WTC11 (cell line): ENCODE data around the gene CLIP1. TPM values are rescaled to one million over a fixed set of nuclear protein-coding genes. Genes with fewer than 3 reads are reported as not detected.

ENCODE experiments used
- ARID4B ChIP-seq: sonication (generic); formaldehyde crosslinking; IDR thresholded peaks from 2 replicates; pipeline ENCODE4 v1.8.0; 2023; ENCODE audit warnings: missing genetic modification reagents, mild to moderate bottlenecking, borderline replicate concordance
- CTCF ChIP-seq: fragments of 200-600 bp; IDR thresholded peaks from 2 replicates; pipeline ENCODE4 v1.8.0; 2022; ENCODE audit warnings: antibody characterized with exemption
- ERG ChIP-seq: fragments of 250-450 bp; sonication (Bioruptor Pico); IDR thresholded peaks from 2 replicates; pipeline ENCODE4 v1.8.0; 2021; ENCODE audit warnings: mild to moderate bottlenecking
- FOXJ3 ChIP-seq: sonication (generic); formaldehyde crosslinking; IDR thresholded peaks from 2 replicates; pipeline ENCODE4 v1.9.0; 2021; ENCODE audit warnings: missing genetic modification reagents, mild to moderate bottlenecking, borderline replicate concordance
- FOXK1 ChIP-seq: sonication (generic); formaldehyde crosslinking; IDR thresholded peaks from 2 replicates; pipeline ENCODE4 v1.8.0; 2022; ENCODE audit warnings: mild to moderate bottlenecking, moderate library complexity, missing genetic modification reagents
- KAT7 ChIP-seq: sonication (generic); formaldehyde crosslinking; IDR thresholded peaks from 2 replicates; pipeline ENCODE4 v1.8.1; 2023; ENCODE audit warnings: missing genetic modification reagents, mild to moderate bottlenecking, borderline replicate concordance
- MYBL2 ChIP-seq: sonication (generic); formaldehyde crosslinking; IDR thresholded peaks from 2 replicates; pipeline ENCODE4 v1.8.1; 2023; ENCODE audit warnings: mild to moderate bottlenecking, moderate library complexity, missing genetic modification reagents
- NFATC4 ChIP-seq: fragments of 250-450 bp; sonication (Bioruptor Pico); IDR thresholded peaks from 2 replicates; pipeline ENCODE4 v1.9.0; 2021; ENCODE audit warnings: mild to moderate bottlenecking
- NFE2L1 ChIP-seq: sonication (generic); formaldehyde crosslinking; IDR thresholded peaks from 2 replicates; pipeline ENCODE4 v1.8.1; 2023; ENCODE audit warnings: missing genetic modification reagents
- SMAD4 ChIP-seq: sonication (generic); formaldehyde crosslinking; IDR thresholded peaks from 2 replicates; pipeline ENCODE4 v1.8.0; 2022; ENCODE audit warnings: mild to moderate bottlenecking, missing genetic modification reagents
- SP1 ChIP-seq: sonication (generic); formaldehyde crosslinking; conservative IDR thresholded peaks from 2 replicates; pipeline ENCODE4 v1.8.1; 2022; ENCODE audit warnings: missing genetic modification reagents
- ZMAT4 ChIP-seq: fragments of 250-450 bp; sonication (Bioruptor Pico); IDR thresholded peaks from 2 replicates; pipeline ENCODE4 v1.9.0; 2021; ENCODE audit warnings: mild to moderate bottlenecking
- ZNF138 ChIP-seq: sonication (generic); formaldehyde crosslinking; conservative IDR thresholded peaks from 2 replicates; pipeline ENCODE4 v1.8.1; 2022; ENCODE audit warnings: mild to moderate bottlenecking, moderate library complexity, missing genetic modification reagents
- total RNA-seq: library from RNA; stranded (reverse); gene quantifications from 3 replicates; pipeline ENCODE4 v1.2.3, GENCODE V29; 2021
- TF ChIP-seq, protein P1 (sequence below): sonication (generic); formaldehyde crosslinking; IDR thresholded peaks from 2 replicates; pipeline ENCODE4 v1.8.1; 2023; ENCODE audit warnings: mild to moderate bottlenecking, missing genetic modification reagents
- TF ChIP-seq, protein P2 (sequence below): sonication (generic); formaldehyde crosslinking; conservative IDR thresholded peaks from 2 replicates; pipeline ENCODE4 v1.8.1; 2023; ENCODE audit warnings: mild to moderate bottlenecking, low read depth, missing genetic modification reagents, moderate library complexity
- TF ChIP-seq, protein P3 (sequence below): sonication (generic); formaldehyde crosslinking; IDR thresholded peaks from 2 replicates; pipeline ENCODE4 v1.8.0; 2022; ENCODE audit warnings: missing genetic modification reagents
- TF ChIP-seq, protein P4 (sequence below): sonication (generic); formaldehyde crosslinking; IDR thresholded peaks from 2 replicates; pipeline ENCODE4 v1.8.0; 2022; ENCODE audit warnings: mild to moderate bottlenecking, missing genetic modification reagents

CLIP1 gene
- total RNA-seq, 1 experiment from 2014 or later = 24.9 TPM

DNA sequence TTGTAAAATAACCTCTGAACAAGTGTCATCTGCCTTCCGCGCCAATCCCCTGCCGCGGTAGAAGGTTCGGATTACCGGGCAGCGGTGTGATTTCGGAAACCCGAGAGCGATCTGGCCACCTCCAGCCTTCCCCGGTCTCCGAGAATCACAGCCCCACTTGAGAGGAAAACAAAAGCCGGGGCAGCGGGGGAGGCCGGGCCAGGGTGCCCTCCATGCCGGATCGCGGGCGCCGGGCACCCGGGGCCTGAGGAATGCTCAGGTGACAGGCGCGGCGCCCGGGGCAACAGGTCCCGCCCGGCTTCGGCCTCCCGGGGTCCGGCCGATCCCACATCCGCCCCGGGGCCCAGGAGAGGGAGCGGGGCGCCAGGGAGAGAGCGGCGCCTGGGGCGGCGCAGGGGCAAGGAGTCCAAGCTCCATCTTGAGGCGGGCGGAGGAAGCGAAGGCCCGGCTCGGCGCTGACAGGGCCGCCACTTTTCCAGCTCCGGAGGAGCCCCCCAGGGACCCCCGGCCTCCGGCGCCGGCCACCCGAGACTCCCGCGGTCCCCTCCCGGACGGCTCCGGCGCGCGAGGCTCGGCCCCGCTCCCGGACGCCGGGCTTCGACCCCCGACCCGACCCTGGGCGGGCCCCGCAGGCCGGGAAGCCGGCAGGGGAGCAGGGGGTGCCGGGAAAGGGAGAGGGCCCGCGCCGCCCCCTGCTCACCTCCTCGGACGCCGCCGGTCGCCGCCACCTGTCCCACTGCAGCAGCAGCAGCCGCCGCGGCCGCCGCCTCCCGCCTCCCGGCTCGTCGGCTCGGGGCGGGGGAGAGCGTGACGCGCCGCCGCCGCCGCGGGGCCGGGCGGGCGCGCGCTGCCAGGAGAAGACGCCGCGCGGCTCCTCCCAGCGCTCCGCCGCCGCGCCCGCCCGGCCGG lies at the start of gene CLIP1 (continued):
- peak; percentile 64; the same call in 1 of the 2 replicates for TF ChIP-seq ARID4B (CRISPR knock-in tag)
- no peak for TF ChIP-seq SP1 (CRISPR knock-in tag)
- peak; percentile 36; the same call in 1 of the 2 replicates for TF ChIP-seq KAT7
- TF ChIP-seq SMAD4 (CRISPR knock-in tag) = no peak
- no peak for TF ChIP-seq CTCF
- TF ChIP-seq ERG (CRISPR knock-in tag) = no peak
- no peak for TF ChIP-seq FOXJ3 (CRISPR knock-in tag)
- no peak for TF ChIP-seq NFE2L1 (CRISPR knock-in tag)
- no peak for TF ChIP-seq ZNF138 (CRISPR knock-in tag)
- no peak for TF ChIP-seq ZMAT4
- TF ChIP-seq MYBL2 (CRISPR knock-in tag) = no peak
- TF ChIP-seq, protein P1, sequence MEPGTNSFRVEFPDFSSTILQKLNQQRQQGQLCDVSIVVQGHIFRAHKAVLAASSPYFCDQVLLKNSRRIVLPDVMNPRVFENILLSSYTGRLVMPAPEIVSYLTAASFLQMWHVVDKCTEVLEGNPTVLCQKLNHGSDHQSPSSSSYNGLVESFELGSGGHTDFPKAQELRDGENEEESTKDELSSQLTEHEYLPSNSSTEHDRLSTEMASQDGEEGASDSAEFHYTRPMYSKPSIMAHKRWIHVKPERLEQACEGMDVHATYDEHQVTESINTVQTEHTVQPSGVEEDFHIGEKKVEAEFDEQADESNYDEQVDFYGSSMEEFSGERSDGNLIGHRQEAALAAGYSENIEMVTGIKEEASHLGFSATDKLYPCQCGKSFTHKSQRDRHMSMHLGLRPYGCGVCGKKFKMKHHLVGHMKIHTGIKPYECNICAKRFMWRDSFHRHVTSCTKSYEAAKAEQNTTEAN = no peak
- TF ChIP-seq, protein P2, sequence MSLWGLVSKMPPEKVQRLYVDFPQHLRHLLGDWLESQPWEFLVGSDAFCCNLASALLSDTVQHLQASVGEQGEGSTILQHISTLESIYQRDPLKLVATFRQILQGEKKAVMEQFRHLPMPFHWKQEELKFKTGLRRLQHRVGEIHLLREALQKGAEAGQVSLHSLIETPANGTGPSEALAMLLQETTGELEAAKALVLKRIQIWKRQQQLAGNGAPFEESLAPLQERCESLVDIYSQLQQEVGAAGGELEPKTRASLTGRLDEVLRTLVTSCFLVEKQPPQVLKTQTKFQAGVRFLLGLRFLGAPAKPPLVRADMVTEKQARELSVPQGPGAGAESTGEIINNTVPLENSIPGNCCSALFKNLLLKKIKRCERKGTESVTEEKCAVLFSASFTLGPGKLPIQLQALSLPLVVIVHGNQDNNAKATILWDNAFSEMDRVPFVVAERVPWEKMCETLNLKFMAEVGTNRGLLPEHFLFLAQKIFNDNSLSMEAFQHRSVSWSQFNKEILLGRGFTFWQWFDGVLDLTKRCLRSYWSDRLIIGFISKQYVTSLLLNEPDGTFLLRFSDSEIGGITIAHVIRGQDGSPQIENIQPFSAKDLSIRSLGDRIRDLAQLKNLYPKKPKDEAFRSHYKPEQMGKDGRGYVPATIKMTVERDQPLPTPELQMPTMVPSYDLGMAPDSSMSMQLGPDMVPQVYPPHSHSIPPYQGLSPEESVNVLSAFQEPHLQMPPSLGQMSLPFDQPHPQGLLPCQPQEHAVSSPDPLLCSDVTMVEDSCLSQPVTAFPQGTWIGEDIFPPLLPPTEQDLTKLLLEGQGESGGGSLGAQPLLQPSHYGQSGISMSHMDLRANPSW (CRISPR knock-in tag) = no peak
- no peak for TF ChIP-seq NFATC4
- TF ChIP-seq, protein P3, sequence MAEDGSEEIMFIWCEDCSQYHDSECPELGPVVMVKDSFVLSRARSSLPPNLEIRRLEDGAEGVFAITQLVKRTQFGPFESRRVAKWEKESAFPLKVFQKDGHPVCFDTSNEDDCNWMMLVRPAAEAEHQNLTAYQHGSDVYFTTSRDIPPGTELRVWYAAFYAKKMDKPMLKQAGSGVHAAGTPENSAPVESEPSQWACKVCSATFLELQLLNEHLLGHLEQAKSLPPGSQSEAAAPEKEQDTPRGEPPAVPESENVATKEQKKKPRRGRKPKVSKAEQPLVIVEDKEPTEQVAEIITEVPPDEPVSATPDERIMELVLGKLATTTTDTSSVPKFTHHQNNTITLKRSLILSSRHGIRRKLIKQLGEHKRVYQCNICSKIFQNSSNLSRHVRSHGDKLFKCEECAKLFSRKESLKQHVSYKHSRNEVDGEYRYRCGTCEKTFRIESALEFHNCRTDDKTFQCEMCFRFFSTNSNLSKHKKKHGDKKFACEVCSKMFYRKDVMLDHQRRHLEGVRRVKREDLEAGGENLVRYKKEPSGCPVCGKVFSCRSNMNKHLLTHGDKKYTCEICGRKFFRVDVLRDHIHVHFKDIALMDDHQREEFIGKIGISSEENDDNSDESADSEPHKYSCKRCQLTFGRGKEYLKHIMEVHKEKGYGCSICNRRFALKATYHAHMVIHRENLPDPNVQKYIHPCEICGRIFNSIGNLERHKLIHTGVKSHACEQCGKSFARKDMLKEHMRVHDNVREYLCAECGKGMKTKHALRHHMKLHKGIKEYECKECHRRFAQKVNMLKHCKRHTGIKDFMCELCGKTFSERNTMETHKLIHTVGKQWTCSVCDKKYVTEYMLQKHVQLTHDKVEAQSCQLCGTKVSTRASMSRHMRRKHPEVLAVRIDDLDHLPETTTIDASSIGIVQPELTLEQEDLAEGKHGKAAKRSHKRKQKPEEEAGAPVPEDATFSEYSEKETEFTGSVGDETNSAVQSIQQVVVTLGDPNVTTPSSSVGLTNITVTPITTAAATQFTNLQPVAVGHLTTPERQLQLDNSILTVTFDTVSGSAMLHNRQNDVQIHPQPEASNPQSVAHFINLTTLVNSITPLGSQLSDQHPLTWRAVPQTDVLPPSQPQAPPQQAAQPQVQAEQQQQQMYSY (CRISPR knock-in tag) = no peak
- no peak for TF ChIP-seq FOXK1 (CRISPR knock-in tag)
- TF ChIP-seq, protein P4, sequence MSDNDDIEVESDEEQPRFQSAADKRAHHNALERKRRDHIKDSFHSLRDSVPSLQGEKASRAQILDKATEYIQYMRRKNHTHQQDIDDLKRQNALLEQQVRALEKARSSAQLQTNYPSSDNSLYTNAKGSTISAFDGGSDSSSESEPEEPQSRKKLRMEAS (CRISPR knock-in tag) = peak; percentile 54; the same call in 1 of the 2 replicates
